ENCODE data around the gene RANGAP1. TPM values are rescaled to one million over a fixed set of nuclear protein-coding genes. Genes with fewer than 3 reads are reported as not detected.

The RANGAP1 gene
- total and polyA plus RNA-seq, 2 of the 13 experiments (the other 11 are each of a cell fraction or from before 2014, with no cell fraction given) = 51.8 to 83.9 TPM

- 100% methylated on average over 4 of the region's 4 CpGs for WGBS (ENCODE audit: low lambda C conversion rate)
- TF ChIP-seq SNRNP70 (IDR thresholded peaks at IDR 0.05; ENCODE audit: low read depth, low read length) (no peak), ZNF282 (IDR thresholded peaks at IDR 0.05; ENCODE audit: partially characterized antibody) (no peak), CBX5 (CRISPR knock-in tag; IDR thresholded peaks at IDR 0.05; ENCODE audit: borderline replicate concordance) (no peak), AFF4 (CRISPR knock-in tag; IDR thresholded peaks at IDR 0.05) (no peak), KLF12 (CRISPR knock-in tag; IDR thresholded peaks at IDR 0.05; ENCODE audit: borderline replicate concordance) (no peak), ZNF326 (CRISPR knock-in tag; IDR thresholded peaks at IDR 0.05; ENCODE audit: borderline replicate concordance) (no peak), RBM22 (optimal IDR thresholded peaks at IDR 0.05; ENCODE audit: low read length) (no peak), ZBTB2 (CRISPR knock-in tag; IDR thresholded peaks at IDR 0.05; ENCODE audit: low read depth) (no peak), CHD2 (IDR thresholded peaks at IDR 0.05; ENCODE audit: low read depth, low read length) (no peak), ZNF263 (CRISPR knock-in tag; IDR thresholded peaks at IDR 0.05) (no peak), MIER2 (CRISPR knock-in tag; IDR thresholded peaks at IDR 0.05) (no peak), SIN3A (IDR thresholded peaks at IDR 0.05; ENCODE audit: borderline replicate concordance, low read depth, low read length) (no peak), AKNA (CRISPR knock-in tag; IDR thresholded peaks at IDR 0.05; ENCODE audit: borderline replicate concordance) (no peak)
Observed at GRCh38 chr22:41274856-41275255, 11.1 kb downstream of the RANGAP1 start.

More at GRCh38 chr22:41274856-41275255, 11.1 kb downstream of the RANGAP1 start:
- no peak overlapping the region for H2AFZ ChIP-seq (ENCODE audit: low read length)
- ATAC-seq (no peak), FAIRE-seq (no peak), DNase-seq (ENCODE audit: low spot score) (no peak)
- intact Hi-C loops (cut with micrococcal nuclease; ENCODE audit: unreplicated experiment) (no loop called here), in situ Hi-C loops (cut with HindIII; ENCODE audit: extremely low pct_ligation_motif_present, low pct_unique_long_range_greater_than_20kb) (no loop called here)
- H3K27me3 ChIP-seq (ENCODE audit: control insufficient read depth in 1 of 2, insufficient read depth in 2 of 2, low read length in 2 of 2) = no peaks in the 10 kb centered on the region
- no TSS peak for BruUV-seq (replicated peaks)
- no peaks in the 10 kb centered on the region for H3K79me2 ChIP-seq (ENCODE audit: insufficient read depth, low read length)
- no peaks in the 10 kb centered on the region for H4K20me1 ChIP-seq (ENCODE audit: insufficient read depth, low read length)
- no peaks in the 10 kb centered on the region for H3K4me1 ChIP-seq (ENCODE audit: insufficient read depth, low read length)
- ChIA-PET CTCF (ENCODE audit: low intra/inter-chr PET ratio, low total read pairs) (no interaction called here), POLR2A (interaction anchor here (1.0 kb wide), 1 partner anchor 14 kb away, joined by 3 read pairs; no protein-coding TSS in a partner anchor)
- H3K4me3 ChIP-seq (replicated peaks in 1 of 3; ENCODE audit: insufficient read depth in 1 of 3, low read depth in 2 of 3, low read length in 3 of 3) = no peak overlapping the region
- H3K9me3 ChIP-seq (ENCODE audit: low read length) = no peaks in the 10 kb centered on the region
- H3K4me2 ChIP-seq (ENCODE audit: low read depth, low read length) = no peak overlapping the region
- peaks cover 27 to 61% of the 10 kb centered on the region in 2 experiments; a peak in 4 of 5 replicates for H3K36me3 ChIP-seq (replicated peaks in 1 of 2; ENCODE audit: control insufficient read depth in 1 of 2, insufficient read depth in 2 of 2, low read length in 2 of 2)
- H3K9ac ChIP-seq (ENCODE audit: insufficient read depth, low read depth, low read length) = no peak overlapping the region
- no peak overlapping the region for H3K27ac ChIP-seq (ENCODE audit: extremely low read length, insufficient read depth, low read length)
